Measurements from ENCODE around the gene NKTR. TPM values are rescaled to one million over a fixed set of nuclear protein-coding genes. Genes with fewer than 3 reads are reported as not detected.

NKTR gene
- total RNA-seq, 2 experiments from 2014 or later: 96.4 to 106 TPM

DNA sequence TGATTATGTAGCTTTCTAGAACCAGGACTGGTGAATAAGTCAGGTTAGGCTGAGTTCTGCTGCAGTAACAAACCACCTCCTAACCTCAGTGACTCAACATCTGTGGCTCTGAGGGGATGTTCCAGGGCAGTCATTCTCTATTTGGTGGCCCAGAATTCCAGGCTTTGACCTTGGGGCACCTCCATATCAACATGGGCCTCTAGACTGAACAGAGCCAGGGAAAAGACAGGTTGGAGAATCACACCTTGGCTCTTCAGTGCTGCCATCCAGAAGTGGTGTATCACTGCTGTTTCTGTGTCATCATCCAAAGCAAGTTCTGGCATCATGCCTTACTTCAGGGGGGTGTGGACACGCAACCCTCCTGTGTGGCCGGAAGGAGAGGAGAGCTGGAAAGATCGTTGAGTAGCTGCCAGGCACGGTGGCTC, 68.3 kb downstream of the NKTR start:
- Mint-ChIP-seq H3K27ac (no peak overlapping the region), H3K9me3 (no peaks in the 10 kb centered on the region), H3K27me3 (no peaks in the 10 kb centered on the region), H3K36me3 (ENCODE audit: low read depth) (no peaks in the 10 kb centered on the region), H3K4me3 (no peak overlapping the region), H3K4me1 (no peaks in the 10 kb centered on the region)
- CTCF ChIA-PET: interaction anchor here (1.1 kb wide), 1 partner anchor 9 kb away, joined by 4 read pairs; no protein-coding TSS in a partner anchor
- no peak for DNase-seq
- POLR2A ChIA-PET: no interaction called here

DNA sequence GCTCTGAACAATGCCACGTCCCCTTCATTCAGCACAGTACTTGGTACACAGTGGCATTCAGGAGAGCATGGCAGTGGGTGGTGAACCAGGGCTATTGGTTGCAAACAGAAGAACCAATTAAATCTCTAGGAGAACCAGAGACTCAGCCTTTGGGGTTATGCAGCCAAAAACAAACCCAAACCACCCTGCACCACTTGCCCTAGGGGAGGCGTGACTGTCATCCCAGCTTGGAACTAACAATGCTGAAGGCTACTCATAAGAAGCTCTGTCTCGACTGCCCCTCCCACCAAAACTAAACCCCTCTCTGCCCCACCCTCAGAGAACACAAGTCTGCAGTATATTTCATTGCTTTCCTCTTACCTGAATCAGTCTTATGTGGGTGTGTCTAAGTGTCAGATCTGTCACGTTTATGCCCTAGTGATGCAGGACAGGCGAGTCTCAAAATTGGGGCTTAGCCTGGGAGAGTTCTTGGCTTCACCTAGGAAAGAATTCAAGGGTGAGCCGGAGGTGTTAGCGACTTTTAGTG, 69.6 kb downstream of the NKTR start:
- CTCF ChIA-PET: no interaction called here
- Mint-ChIP-seq H3K27me3 (peaks cover 8% of the 10 kb centered on the region), H3K4me1 (no peaks in the 10 kb centered on the region), H3K27ac (no peak overlapping the region), H3K4me3 (no peak overlapping the region), H3K36me3 (ENCODE audit: low read depth) (no peaks in the 10 kb centered on the region), H3K9me3 (no peaks in the 10 kb centered on the region)
- POLR2A ChIA-PET: no interaction called here
- DNase-seq: no peak

DNA sequence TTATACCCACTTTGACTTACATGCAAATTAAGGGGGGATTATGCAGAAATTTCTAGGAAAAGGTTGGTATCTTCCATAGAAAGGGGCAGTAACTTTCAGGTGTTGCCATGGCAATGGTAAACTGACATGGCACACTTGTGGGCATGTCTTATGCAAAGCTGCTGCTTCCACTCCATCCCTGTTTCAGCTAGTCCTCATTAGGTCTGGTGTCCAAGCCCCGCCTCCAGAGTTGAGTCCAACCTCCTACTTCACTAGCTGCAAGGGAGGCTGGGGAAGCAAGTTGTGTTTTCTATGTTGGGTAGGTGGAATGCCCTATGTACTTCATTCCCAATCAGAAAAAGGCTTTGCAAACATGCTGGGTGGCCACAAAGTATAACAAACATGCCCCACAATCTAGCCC, 70.2 kb downstream of the NKTR start:
- H3K4me1 Mint-ChIP-seq: no peaks in the 10 kb centered on the region
- no peak overlapping the region for H3K4me3 Mint-ChIP-seq
- ChIA-PET CTCF (interaction anchor here (1.0 kb wide), 1 partner anchor 9 kb away, joined by 3 read pairs; no protein-coding TSS in a partner anchor), POLR2A (no interaction called here)
- no peaks in the 10 kb centered on the region for H3K36me3 Mint-ChIP-seq (ENCODE audit: low read depth)
- no peaks in the 10 kb centered on the region for H3K9me3 Mint-ChIP-seq
- no peak for DNase-seq
- H3K27me3 Mint-ChIP-seq: peaks cover 8% of the 10 kb centered on the region
- H3K27ac Mint-ChIP-seq: no peak overlapping the region

- H3K36me3 Mint-ChIP-seq (ENCODE audit: low read depth): no peaks in the 10 kb centered on the region
- POLR2A ChIA-PET: no interaction called here
- no peak for DNase-seq
- peaks cover 8% of the 10 kb centered on the region for H3K9me3 Mint-ChIP-seq
- no peaks in the 10 kb centered on the region for H3K4me1 Mint-ChIP-seq
- no peak overlapping the region for H3K4me3 Mint-ChIP-seq
- peaks cover 8% of the 10 kb centered on the region for H3K27me3 Mint-ChIP-seq
- H3K27ac Mint-ChIP-seq: no peak overlapping the region
- CTCF ChIA-PET: no interaction called here
Observed at GRCh38 chr3:42672515-42672914, 72.0 kb downstream of the NKTR start.

DNA sequence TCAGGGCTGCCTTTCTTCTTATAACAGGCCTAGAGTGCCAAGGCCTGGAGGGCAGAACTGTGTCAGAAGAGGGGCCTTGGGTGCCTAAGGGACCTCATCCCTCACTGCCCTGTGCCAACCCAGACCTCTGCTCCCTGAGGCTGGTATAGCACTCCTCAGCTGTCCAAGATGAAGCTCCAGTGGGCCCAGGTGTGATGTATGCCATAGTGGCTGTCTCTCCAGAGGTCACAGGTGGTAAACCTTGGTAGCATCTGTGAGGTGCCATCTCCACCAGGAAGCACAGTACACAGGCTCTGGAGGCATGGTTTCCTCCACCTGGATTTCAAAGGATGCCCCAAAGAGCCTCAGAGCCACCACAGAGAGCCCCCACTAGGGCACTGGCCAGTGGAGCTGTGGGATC, 72.6 kb downstream of the NKTR start:
- no peak for DNase-seq
- Mint-ChIP-seq H3K36me3 (ENCODE audit: low read depth) (no peaks in the 10 kb centered on the region), H3K9me3 (peaks cover 14% of the 10 kb centered on the region), H3K4me3 (no peak overlapping the region), H3K4me1 (no peaks in the 10 kb centered on the region), H3K27me3 (peaks cover 8% of the 10 kb centered on the region), H3K27ac (no peak overlapping the region)
- ChIA-PET POLR2A (no interaction called here), CTCF (no interaction called here)

GRCh38 chr3:42674146-42674545, 73.7 kb downstream of the NKTR start:
- ChIA-PET POLR2A (no interaction called here), CTCF (no interaction called here)
- no peak for DNase-seq

GRCh38 chr3:42675909-42676308, 75.4 kb downstream of the NKTR start:
- Mint-ChIP-seq H3K9me3 (peaks cover 14% of the 10 kb centered on the region), H3K4me1 (no peaks in the 10 kb centered on the region), H3K4me3 (no peak overlapping the region), H3K36me3 (ENCODE audit: low read depth) (no peaks in the 10 kb centered on the region), H3K27ac (no peak overlapping the region), H3K27me3 (peaks cover 10% of the 10 kb centered on the region)
- no peak for DNase-seq
- CTCF ChIA-PET: no interaction called here
- POLR2A ChIA-PET: no interaction called here

More at GRCh38 chr3:42674146-42674545, 73.7 kb downstream of the NKTR start:
- H3K36me3 Mint-ChIP-seq (ENCODE audit: low read depth): no peaks in the 10 kb centered on the region
- no peak overlapping the region for H3K27ac Mint-ChIP-seq
- H3K4me1 Mint-ChIP-seq: no peaks in the 10 kb centered on the region
- peaks cover 14% of the 10 kb centered on the region for H3K9me3 Mint-ChIP-seq
- peaks cover 8% of the 10 kb centered on the region for H3K27me3 Mint-ChIP-seq
- no peak overlapping the region for H3K4me3 Mint-ChIP-seq

DNA sequence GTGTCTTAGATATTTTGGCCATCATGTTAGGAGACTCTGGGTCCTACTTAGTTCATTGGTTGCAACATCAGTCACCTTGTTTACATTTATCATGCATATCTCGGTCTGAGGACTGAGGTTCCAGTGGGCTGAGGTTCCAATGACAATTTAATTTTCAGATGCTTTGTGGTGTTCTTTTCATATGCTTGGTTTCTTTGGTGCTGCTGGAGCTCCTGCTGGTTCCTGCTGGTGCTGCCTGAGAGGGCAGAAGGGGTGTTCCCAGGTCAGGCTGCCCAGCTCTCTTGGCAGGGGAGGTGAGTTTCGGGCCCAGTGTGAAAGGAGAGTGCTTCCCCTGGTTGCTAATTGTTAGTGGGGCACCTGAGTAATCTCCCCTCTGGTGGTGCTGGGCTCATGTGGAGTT, 78.0 kb downstream of the NKTR start:
- ChIA-PET POLR2A (no interaction called here), CTCF (no interaction called here)
- Mint-ChIP-seq H3K27me3 (peaks cover 15% of the 10 kb centered on the region), H3K4me3 (no peak overlapping the region), H3K27ac (no peak overlapping the region), H3K4me1 (no peaks in the 10 kb centered on the region), H3K9me3 (peaks cover 14% of the 10 kb centered on the region), H3K36me3 (ENCODE audit: low read depth) (no peaks in the 10 kb centered on the region)
- no peak for DNase-seq

- CTCF ChIA-PET: no interaction called here
- Mint-ChIP-seq H3K4me3 (no peak overlapping the region), H3K27ac (no peak overlapping the region), H3K36me3 (ENCODE audit: low read depth) (no peaks in the 10 kb centered on the region), H3K4me1 (no peaks in the 10 kb centered on the region), H3K9me3 (peaks cover 14% of the 10 kb centered on the region), H3K27me3 (peaks cover 6% of the 10 kb centered on the region)
- POLR2A ChIA-PET: no interaction called here
- DNase-seq: no peak
Observed at GRCh38 chr3:42680271-42680670, 79.8 kb downstream of the NKTR start.

- H3K27me3 Mint-ChIP-seq: peaks cover 9% of the 10 kb centered on the region
- ChIA-PET POLR2A (no interaction called here), CTCF (no interaction called here)
- peaks cover 13% of the 10 kb centered on the region for H3K9me3 Mint-ChIP-seq
- no peak for DNase-seq
- no peak overlapping the region for H3K4me3 Mint-ChIP-seq
- H3K36me3 Mint-ChIP-seq (ENCODE audit: low read depth): no peaks in the 10 kb centered on the region
- peaks cover under 1% of the 10 kb centered on the region for H3K4me1 Mint-ChIP-seq
- no peak overlapping the region for H3K27ac Mint-ChIP-seq
Observed at GRCh38 chr3:42680806-42681205, 80.3 kb downstream of the NKTR start.

DNA sequence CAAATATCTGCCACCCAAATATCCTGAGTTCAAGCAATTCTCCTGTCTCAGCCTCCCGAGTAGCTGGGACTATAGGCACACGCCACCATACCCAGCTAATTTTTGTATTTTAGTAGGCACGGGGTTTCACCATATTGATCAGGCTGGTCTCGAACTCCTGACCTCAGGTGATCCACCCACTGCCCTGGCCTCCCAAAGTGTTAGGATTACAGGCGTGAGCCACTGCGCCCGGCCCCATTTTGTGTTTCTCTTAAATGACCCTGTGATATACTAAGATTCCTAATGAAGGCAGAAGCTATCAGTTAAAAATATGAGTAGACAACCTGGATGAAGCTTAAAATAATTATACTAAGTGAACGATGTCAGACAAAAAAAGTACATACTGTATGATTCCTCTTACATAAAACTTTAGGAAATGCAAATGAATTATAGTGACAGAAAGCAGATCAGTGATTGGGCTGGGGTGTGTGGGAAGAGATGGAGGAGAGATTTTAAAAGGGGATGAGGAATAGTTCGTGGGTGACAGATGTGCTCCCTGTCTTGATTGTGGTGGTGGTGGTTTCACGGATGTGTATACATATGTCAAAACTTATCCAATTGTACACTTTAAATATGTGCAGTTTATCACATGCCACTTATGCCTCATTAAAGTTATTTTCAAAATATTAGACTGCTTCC, 81.0 kb downstream of the NKTR start:
- Mint-ChIP-seq H3K4me3 (no peak overlapping the region), H3K36me3 (ENCODE audit: low read depth) (no peaks in the 10 kb centered on the region), H3K27me3 (peaks cover 11% of the 10 kb centered on the region), H3K9me3 (peaks cover 9% of the 10 kb centered on the region), H3K4me1 (peaks cover 2% of the 10 kb centered on the region), H3K27ac (no peak overlapping the region)
- ChIA-PET POLR2A (no interaction called here), CTCF (no interaction called here)
- DNase-seq: no peak

DNA sequence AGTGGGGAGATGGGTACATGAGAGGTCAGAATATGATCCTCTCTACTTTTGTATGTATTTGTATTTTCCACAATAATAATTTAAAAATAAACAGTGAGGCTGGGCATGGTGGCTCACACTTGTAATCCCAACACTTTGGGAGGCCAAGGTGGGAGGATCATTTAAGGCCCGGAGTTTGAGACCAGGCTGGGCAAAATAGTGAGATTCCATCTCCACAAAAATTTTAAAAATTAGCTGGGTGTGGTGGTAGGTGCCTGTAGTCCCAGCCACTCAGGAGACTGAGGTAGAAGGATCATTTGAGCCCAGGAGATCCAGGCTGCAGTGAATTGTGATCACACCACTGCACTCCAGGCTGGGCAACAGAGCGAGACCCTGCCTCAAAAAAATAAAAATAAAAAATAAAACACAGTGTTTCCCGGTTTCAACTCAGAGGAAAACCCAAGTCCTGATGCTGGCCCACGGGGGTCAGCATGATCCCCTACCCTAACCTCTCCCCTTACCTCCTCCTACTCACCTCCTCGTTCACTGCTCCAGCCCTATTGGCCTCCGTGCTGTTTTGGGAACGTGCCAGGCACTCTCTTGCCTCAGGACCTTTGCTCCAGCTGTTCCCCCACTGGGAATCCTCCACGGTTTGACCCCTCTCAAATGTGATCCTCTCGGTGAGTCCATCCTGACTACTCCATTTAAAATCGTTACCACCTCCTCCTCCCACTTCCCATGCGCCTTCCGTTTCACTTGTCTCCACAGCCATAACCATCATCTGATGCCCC, 82.0 kb downstream of the NKTR start:
- Mint-ChIP-seq H3K9me3 (peaks cover 6% of the 10 kb centered on the region), H3K4me3 (no peak overlapping the region), H3K27me3 (peaks cover 17% of the 10 kb centered on the region), H3K27ac (no peak overlapping the region), H3K4me1 (peaks cover 2% of the 10 kb centered on the region), H3K36me3 (ENCODE audit: low read depth) (no peaks in the 10 kb centered on the region)
- ChIA-PET CTCF (interaction anchor here (0.6 kb wide), 1 partner anchor 216 kb away, joined by 3 read pairs; no protein-coding TSS in a partner anchor), POLR2A (no interaction called here)
- DNase-seq: no peak

DNA sequence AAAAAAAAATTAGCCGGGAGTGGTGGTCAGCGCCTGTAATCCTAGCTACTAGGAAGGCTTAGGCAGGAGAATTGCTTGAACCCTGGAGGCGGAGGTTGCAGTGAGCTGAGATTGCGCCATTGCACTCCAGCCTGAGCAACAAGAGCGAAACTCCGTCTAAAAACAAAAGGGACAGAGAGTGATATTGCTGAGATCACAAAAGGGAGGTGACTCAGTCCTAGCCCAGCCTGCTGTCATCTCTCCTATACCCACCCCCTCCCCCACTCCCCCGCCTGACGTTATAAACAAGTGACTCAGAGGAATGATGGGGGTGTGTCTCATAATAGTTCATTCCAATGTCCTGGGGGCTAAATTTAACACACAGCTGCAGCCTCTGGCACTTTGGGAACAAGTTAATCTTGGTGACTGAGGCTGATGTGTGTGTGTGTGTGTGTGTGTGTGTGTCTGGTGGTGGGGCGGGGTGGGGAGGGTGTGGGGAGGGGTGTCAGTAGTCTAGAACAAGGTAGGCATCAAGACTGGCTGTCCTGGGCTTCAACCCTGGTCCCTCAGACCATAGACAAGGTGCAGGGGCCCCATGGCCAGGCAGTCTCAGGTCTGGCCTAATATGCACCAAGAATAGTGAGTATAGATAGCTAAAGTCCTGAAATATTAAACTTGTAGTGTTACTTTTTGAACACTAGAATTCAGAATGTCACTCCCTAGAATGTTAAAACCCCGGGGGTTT, 83.6 kb downstream of the NKTR start:
- H3K4me3 Mint-ChIP-seq: no peak overlapping the region
- peaks cover 2% of the 10 kb centered on the region for H3K4me1 Mint-ChIP-seq
- ChIA-PET POLR2A (no interaction called here), CTCF (interaction anchor here (1.0 to 1.6 kb wide), 2 partner anchors 12 to 61 kb away, joined by 4 to 5 read pairs; no protein-coding TSS in a partner anchor)
- H3K36me3 Mint-ChIP-seq (ENCODE audit: low read depth): no peaks in the 10 kb centered on the region
- peaks cover 17% of the 10 kb centered on the region for H3K27me3 Mint-ChIP-seq
- no peak overlapping the region for H3K27ac Mint-ChIP-seq
- no peaks in the 10 kb centered on the region for H3K9me3 Mint-ChIP-seq
- no peak for DNase-seq
